Astrocyte of the spinal cord (primary cell): ENCODE measurements around the gene LATS2.
A peak's percentile ranks its signal among the peaks of the same experiment; 100 is the strongest.

Experiments
- DNase-seq: peaks from one replicate; pipeline ENCODE4 v3.0.0; 2011; ENCODE audit warnings: low read depth, low spot score
- H3K4me3 ChIP-seq: 2 replicates; pipeline ENCODE4 v1.5.1; 2011; ENCODE audit warnings: low read depth, mild to moderate bottlenecking, low read length, moderate library complexity
- CTCF ChIP-seq: IDR thresholded peaks from 2 replicates; pipeline ENCODE4 v1.5.1; 2012; ENCODE audit warnings: low read depth, mild to moderate bottlenecking, low read length, inconsistent platforms
- in situ Hi-C: cut with HindIII; loops from 2 replicates; pipeline ENCODE4 v1.10.0; 2017; ENCODE audit warnings: low sequenced_read_pairs

Gene LATS2

GRCh38 chr13:21034603-21035191, 26.7 kb downstream of the LATS2 start:
- in situ Hi-C loops = no loop called here
- TF ChIP-seq CTCF = peak; percentile 39
- DNase-seq = peak; percentile 63
- H3K4me3 ChIP-seq = no peak overlapping the region

- in situ Hi-C loops = no loop called here
- DNase-seq = peak; percentile 53
- no peak for TF ChIP-seq CTCF
- H3K4me3 ChIP-seq = no peak overlapping the region
Observed at GRCh38 chr13:21033856-21034602, 27.4 kb downstream of the LATS2 start.

- H3K4me3 ChIP-seq = no peak overlapping the region
- no peak for TF ChIP-seq CTCF
- in situ Hi-C loops = no loop called here
- peak; percentile 62 for DNase-seq
Observed at GRCh38 chr13:21033212-21033840, 28.1 kb downstream of the LATS2 start.

GRCh38 chr13:21032656-21033055, 28.7 kb downstream of the LATS2 start:
- no peak for TF ChIP-seq CTCF
- H3K4me3 ChIP-seq = no peak overlapping the region
- no peak for DNase-seq
- in situ Hi-C loops = no loop called here

- DNase-seq = no peak
- TF ChIP-seq CTCF = no peak
- no peak overlapping the region for H3K4me3 ChIP-seq
- in situ Hi-C loops = no loop called here
Observed at GRCh38 chr13:21031594-21032275, 29.7 kb downstream of the LATS2 start.

- DNase-seq = no peak
- TF ChIP-seq CTCF = no peak
- no peak overlapping the region for H3K4me3 ChIP-seq
- in situ Hi-C loops = no loop called here
Observed at GRCh38 chr13:21025539-21025938, 35.8 kb downstream of the LATS2 start.
